ENCODE data around the gene MAGI2.

The MAGI2 gene

DNA sequence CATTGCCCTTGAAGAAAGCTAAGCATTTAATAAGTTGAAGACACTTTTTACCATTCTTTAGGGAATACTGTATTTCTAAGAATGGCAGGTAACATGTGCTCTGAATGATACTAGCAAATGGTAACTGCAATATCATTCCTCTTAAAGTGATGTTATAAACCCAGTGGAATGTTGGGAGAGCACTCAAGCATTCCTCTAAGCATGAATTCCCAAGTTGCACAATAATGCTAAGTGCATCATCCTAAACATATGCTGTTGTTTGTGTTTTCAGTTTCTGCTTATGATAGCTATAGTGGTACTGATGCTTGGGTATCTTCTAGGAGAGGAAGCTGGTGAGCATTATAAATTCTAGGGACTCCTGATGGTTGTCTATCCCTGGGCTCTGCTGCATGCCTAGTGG is 980.9 kb downstream of the MAGI2 start:
- Histone ChIP-seq H3K27ac (ENCODE audit: low read length) (no peak overlapping the region), H3K4me3 (ENCODE audit: low read depth in 1 of 2, low read length in 2 of 2) (no peak overlapping the region)

DNA sequence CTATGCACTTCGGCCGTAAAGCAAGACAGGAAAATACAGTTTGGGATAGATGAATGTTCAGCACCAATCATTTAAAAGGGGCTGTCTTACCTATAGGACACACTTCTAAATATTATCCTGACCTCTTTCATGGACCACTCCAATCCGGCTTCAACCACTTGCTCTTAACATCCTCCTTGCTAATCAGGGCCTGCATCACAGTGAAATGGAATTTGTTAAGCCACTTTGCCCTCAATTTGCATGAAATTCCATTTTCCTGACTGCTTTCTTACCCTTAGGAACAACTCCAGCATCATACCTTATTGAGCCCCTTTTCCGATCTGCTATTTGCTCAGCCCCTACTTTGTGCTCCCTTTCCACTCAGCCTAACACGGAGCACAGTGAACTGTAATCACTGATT is 987.6 kb downstream of the MAGI2 start:
- Histone ChIP-seq H2AFZ (ENCODE audit: low read depth, low read length) (no peak overlapping the region), H3K79me2 (ENCODE audit: insufficient read depth, low read length) (no peaks in the 10 kb centered on the region), H3K9me3 (ENCODE audit: insufficient read depth, low read length, severe bottlenecking) (no peaks in the 10 kb centered on the region), H3K4me1 (ENCODE audit: insufficient read depth, low read length) (no peaks in the 10 kb centered on the region), H3K27ac (ENCODE audit: low read length) (no peak overlapping the region), H3K4me2 (ENCODE audit: insufficient read depth, low read length) (no peak overlapping the region), H3K4me3 (ENCODE audit: low read depth in 1 of 2, low read length in 2 of 2) (no peak overlapping the region), H3K36me3 (ENCODE audit: insufficient read depth, low read length) (no peaks in the 10 kb centered on the region), H3K27me3 (ENCODE audit: insufficient read depth, low read length, poor library complexity) (no peaks in the 10 kb centered on the region), H4K20me1 (ENCODE audit: insufficient read depth, low read length) (no peaks in the 10 kb centered on the region), H3K9ac (ENCODE audit: low read depth, low read length) (no peak overlapping the region)
- no peak for DNase-seq
- ATAC-seq (ENCODE audit: insufficient read depth, low read depth), result no peak
- TF ChIP-seq EZH2 (IDR thresholded peaks at IDR 0.05; ENCODE audit: borderline replicate concordance, low read depth, low read length, severe bottlenecking), result no peak
- TF ChIP-seq, protein P1, sequence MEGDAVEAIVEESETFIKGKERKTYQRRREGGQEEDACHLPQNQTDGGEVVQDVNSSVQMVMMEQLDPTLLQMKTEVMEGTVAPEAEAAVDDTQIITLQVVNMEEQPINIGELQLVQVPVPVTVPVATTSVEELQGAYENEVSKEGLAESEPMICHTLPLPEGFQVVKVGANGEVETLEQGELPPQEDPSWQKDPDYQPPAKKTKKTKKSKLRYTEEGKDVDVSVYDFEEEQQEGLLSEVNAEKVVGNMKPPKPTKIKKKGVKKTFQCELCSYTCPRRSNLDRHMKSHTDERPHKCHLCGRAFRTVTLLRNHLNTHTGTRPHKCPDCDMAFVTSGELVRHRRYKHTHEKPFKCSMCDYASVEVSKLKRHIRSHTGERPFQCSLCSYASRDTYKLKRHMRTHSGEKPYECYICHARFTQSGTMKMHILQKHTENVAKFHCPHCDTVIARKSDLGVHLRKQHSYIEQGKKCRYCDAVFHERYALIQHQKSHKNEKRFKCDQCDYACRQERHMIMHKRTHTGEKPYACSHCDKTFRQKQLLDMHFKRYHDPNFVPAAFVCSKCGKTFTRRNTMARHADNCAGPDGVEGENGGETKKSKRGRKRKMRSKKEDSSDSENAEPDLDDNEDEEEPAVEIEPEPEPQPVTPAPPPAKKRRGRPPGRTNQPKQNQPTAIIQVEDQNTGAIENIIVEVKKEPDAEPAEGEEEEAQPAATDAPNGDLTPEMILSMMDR (IDR thresholded peaks at IDR 0.05; ENCODE audit: borderline replicate concordance, extremely low read depth, low read length, poor library complexity, severe bottlenecking), result no peak

More for the DNA sequence above, 980.9 kb downstream of the MAGI2 start:
- no peak for ATAC-seq (ENCODE audit: insufficient read depth, low read depth)
- H4K20me1 ChIP-seq (ENCODE audit: insufficient read depth, low read length), result no peaks in the 10 kb centered on the region
- H3K4me2 ChIP-seq (ENCODE audit: insufficient read depth, low read length), result no peak overlapping the region
- no peak overlapping the region for H3K9ac ChIP-seq (ENCODE audit: low read depth, low read length)
- H3K36me3 ChIP-seq (ENCODE audit: insufficient read depth, low read length), result no peaks in the 10 kb centered on the region
- no peak for DNase-seq
- TF ChIP-seq, protein P1 (IDR thresholded peaks at IDR 0.05; ENCODE audit: borderline replicate concordance, extremely low read depth, low read length, poor library complexity, severe bottlenecking), result no peak
- TF ChIP-seq EZH2 (IDR thresholded peaks at IDR 0.05; ENCODE audit: borderline replicate concordance, low read depth, low read length, severe bottlenecking), result no peak
- no peaks in the 10 kb centered on the region for H3K79me2 ChIP-seq (ENCODE audit: insufficient read depth, low read length)
- H3K4me1 ChIP-seq (ENCODE audit: insufficient read depth, low read length), result no peaks in the 10 kb centered on the region
- H3K27me3 ChIP-seq (ENCODE audit: insufficient read depth, low read length, poor library complexity), result no peaks in the 10 kb centered on the region
- no peaks in the 10 kb centered on the region for H3K9me3 ChIP-seq (ENCODE audit: insufficient read depth, low read length, severe bottlenecking)
- no peak overlapping the region for H2AFZ ChIP-seq (ENCODE audit: low read depth, low read length)

DNA sequence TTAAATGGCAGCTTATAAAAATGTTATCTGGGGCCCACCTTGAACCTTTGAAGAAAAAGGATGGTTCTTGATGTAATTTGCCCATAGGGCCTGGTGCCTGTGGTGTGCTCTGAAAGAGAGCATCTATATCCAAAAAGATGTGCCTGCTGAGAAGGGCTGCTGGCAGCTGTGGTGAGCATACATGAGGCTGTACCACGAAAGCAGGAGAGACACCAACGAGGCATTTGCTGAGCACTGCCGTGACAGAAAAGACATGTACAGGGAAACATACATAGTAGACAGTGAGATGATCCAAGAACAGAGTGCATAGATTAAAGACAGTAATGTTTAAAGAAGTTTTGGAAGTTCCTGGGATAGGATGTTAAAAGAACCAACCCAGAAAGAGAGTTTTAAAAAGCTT is 990.4 kb downstream of the MAGI2 start:
- Histone ChIP-seq H3K36me3 (ENCODE audit: insufficient read depth, low read length) (no peaks in the 10 kb centered on the region), H3K79me2 (ENCODE audit: insufficient read depth, low read length) (no peaks in the 10 kb centered on the region), H3K27me3 (ENCODE audit: insufficient read depth, low read length, poor library complexity) (no peaks in the 10 kb centered on the region), H3K27ac (ENCODE audit: low read length) (no peak overlapping the region), H3K4me2 (ENCODE audit: insufficient read depth, low read length) (no peak overlapping the region), H2AFZ (ENCODE audit: low read depth, low read length) (no peak overlapping the region), H3K9ac (ENCODE audit: low read depth, low read length) (no peak overlapping the region), H3K4me3 (ENCODE audit: low read depth in 1 of 2, low read length in 2 of 2) (no peak overlapping the region), H4K20me1 (ENCODE audit: insufficient read depth, low read length) (no peaks in the 10 kb centered on the region), H3K9me3 (ENCODE audit: insufficient read depth, low read length, severe bottlenecking) (no peaks in the 10 kb centered on the region), H3K4me1 (ENCODE audit: insufficient read depth, low read length) (no peaks in the 10 kb centered on the region)
- no peak for DNase-seq
- no peak for TF ChIP-seq EZH2 (IDR thresholded peaks at IDR 0.05; ENCODE audit: borderline replicate concordance, low read depth, low read length, severe bottlenecking)
- TF ChIP-seq, protein P1 (IDR thresholded peaks at IDR 0.05; ENCODE audit: borderline replicate concordance, extremely low read depth, low read length, poor library complexity, severe bottlenecking), result no peak
- ATAC-seq (ENCODE audit: insufficient read depth, low read depth), result no peak

DNA sequence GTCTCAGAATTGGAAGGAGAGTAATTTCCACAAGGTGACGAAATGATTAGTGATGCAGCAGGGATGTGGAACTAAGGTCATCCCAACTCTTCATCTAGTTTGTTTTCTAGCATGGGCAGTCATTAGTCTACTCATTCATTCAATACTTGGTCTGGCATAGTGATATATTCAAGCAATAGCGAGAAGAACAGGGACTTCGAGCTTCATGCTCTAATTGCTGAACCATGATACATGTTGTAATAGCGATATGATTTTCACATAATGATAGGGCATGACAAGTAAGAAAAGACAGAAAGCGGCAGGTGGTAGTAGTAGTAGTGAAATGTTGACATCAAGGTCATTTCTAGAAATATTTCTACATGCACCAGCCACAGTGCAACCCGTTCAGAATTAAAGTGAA is 1002.8 kb downstream of the MAGI2 start:
- H3K27me3 ChIP-seq (ENCODE audit: insufficient read depth, low read length, poor library complexity), result no peaks in the 10 kb centered on the region
- no peak overlapping the region for H3K4me3 ChIP-seq (ENCODE audit: low read depth in 1 of 2, low read length in 2 of 2)
- TF ChIP-seq, protein P1 (IDR thresholded peaks at IDR 0.05; ENCODE audit: borderline replicate concordance, extremely low read depth, low read length, poor library complexity, severe bottlenecking), result no peak
- TF ChIP-seq EZH2 (IDR thresholded peaks at IDR 0.05; ENCODE audit: borderline replicate concordance, low read depth, low read length, severe bottlenecking), result no peak
- H4K20me1 ChIP-seq (ENCODE audit: insufficient read depth, low read length), result no peaks in the 10 kb centered on the region
- no peak overlapping the region for H3K4me2 ChIP-seq (ENCODE audit: insufficient read depth, low read length)
- ATAC-seq (ENCODE audit: insufficient read depth, low read depth), result no peak
- DNase-seq, result no peak
- H2AFZ ChIP-seq (ENCODE audit: low read depth, low read length), result no peak overlapping the region
- no peak overlapping the region for H3K27ac ChIP-seq (ENCODE audit: low read length)
- no peaks in the 10 kb centered on the region for H3K4me1 ChIP-seq (ENCODE audit: insufficient read depth, low read length)
- H3K36me3 ChIP-seq (ENCODE audit: insufficient read depth, low read length), result no peaks in the 10 kb centered on the region
- H3K79me2 ChIP-seq (ENCODE audit: insufficient read depth, low read length), result no peaks in the 10 kb centered on the region
- H3K9me3 ChIP-seq (ENCODE audit: insufficient read depth, low read length, severe bottlenecking), result no peaks in the 10 kb centered on the region
- H3K9ac ChIP-seq (ENCODE audit: low read depth, low read length), result no peak overlapping the region

All from DND-41 (cell line).